ENCODE measurements around the gene ABCA4.

- TF ChIP-seq ELF1 (IDR thresholded peaks at IDR 0.05; ENCODE audit: borderline replicate concordance, low read depth) (no peak), CTCF (IDR thresholded peaks at IDR 0.05 in 2 of 3, conservative IDR thresholded peaks at IDR 0.05 in 1 of 3; ENCODE audit: borderline replicate concordance in 1 of 3, insufficient read depth in 1 of 3, low read depth in 2 of 3, low read length in 2 of 3) (peak; percentile 90 to 96 (median 92)), SRF (IDR thresholded peaks at IDR 0.05; ENCODE audit: low read depth) (no peak), CEBPB (IDR thresholded peaks at IDR 0.05; ENCODE audit: low read depth) (no peak), YY1 (IDR thresholded peaks at IDR 0.05; ENCODE audit: extremely low read depth, insufficient replicate concordance, low read depth, low read length) (no peak), POLR2AphosphoS5 (IDR thresholded peaks at IDR 0.05; ENCODE audit: low read depth, low read length) (no peak), REST (IDR thresholded peaks at IDR 0.05; ENCODE audit: low read depth) (no peak), ZNF274 (IDR thresholded peaks at IDR 0.05; ENCODE audit: low read depth, low read length) (no peak), EZH2phosphoT487 (IDR thresholded peaks at IDR 0.05; ENCODE audit: borderline replicate concordance) (no peak), EZH2 (IDR thresholded peaks at IDR 0.05) (no peak), POLR2A (IDR thresholded peaks at IDR 0.05; ENCODE audit: borderline replicate concordance, extremely low read depth, insufficient read depth, insufficient read length) (no peak), RAD21 (IDR thresholded peaks at IDR 0.05; ENCODE audit: low read depth) (peak; percentile 99), ZFX (IDR thresholded peaks at IDR 0.05) (no peak)
Observed at GRCh38 chr1:94061513-94062443, 59.2 kb downstream of the ABCA4 start.
